Glutamatergic neuron (in vitro differentiated cells): Measurements from ENCODE around the gene FIGN. TPM values are rescaled to one million over a fixed set of nuclear protein-coding genes. Genes with fewer than 3 reads are reported as not detected.

ENCODE experiments used
- DNase-seq: peaks from one replicate; pipeline ENCODE4 v3.0.0; 2022
- H3K27ac Mint-ChIP-seq: one replicate; pipeline ENCODE4 v1.8.0; 2020; ENCODE audit warnings: mild to moderate bottlenecking, mixed read lengths, inconsistent platforms; ENCODE audit not compliant: unreplicated experiment
- H3K27me3 Mint-ChIP-seq: one replicate; pipeline ENCODE4 v1.8.0; 2020; ENCODE audit warnings: mild to moderate bottlenecking, moderate library complexity, mixed read lengths, inconsistent platforms; ENCODE audit not compliant: unreplicated experiment
- H3K36me3 Mint-ChIP-seq: one replicate; pipeline ENCODE4 v1.8.0; 2020; ENCODE audit warnings: mild to moderate bottlenecking, mixed read lengths, inconsistent platforms; ENCODE audit not compliant: unreplicated experiment
- H3K4me1 Mint-ChIP-seq: one replicate; pipeline ENCODE4 v1.8.0; 2020; ENCODE audit warnings: mild to moderate bottlenecking, low read depth, mixed read lengths, inconsistent platforms; ENCODE audit not compliant: unreplicated experiment
- H3K4me3 Mint-ChIP-seq: one replicate; pipeline ENCODE4 v1.8.0; 2020; ENCODE audit warnings: mild to moderate bottlenecking, mixed read lengths, inconsistent platforms; ENCODE audit not compliant: unreplicated experiment
- H3K9me3 Mint-ChIP-seq: one replicate; pipeline ENCODE4 v1.8.0; 2020; ENCODE audit warnings: mild to moderate bottlenecking, moderate library complexity, mixed read lengths, inconsistent platforms; ENCODE audit not compliant: unreplicated experiment
- CTCF ChIP-seq: fragments of 200-600 bp; sonication (generic); IDR thresholded peaks from one replicate; pipeline ENCODE4 v1.5.0; 2021; ENCODE audit not compliant: partially characterized antibody, unreplicated experiment
- total RNA-seq: library from RNA; stranded (reverse); fragmentation: NEBNext Ultra II Directional; extraction: Animal tissue kit (Norgen Biotek cat#: 25700); gene quantifications from one replicate; pipeline ENCODE4 v1.2.1, GENCODE V29; 2021; ENCODE audit not compliant: unreplicated experiment

The FIGN gene
- total RNA-seq, 1 donor from 2014 or later = 12.4 TPM

- TF ChIP-seq CTCF = no peak
- Mint-ChIP-seq H3K4me3 (no peak overlapping the region), H3K27me3 (no peaks in the 10 kb centered on the region), H3K4me1 (peaks cover 12% of the 10 kb centered on the region), H3K27ac (peak overlapping the region; percentile 45), H3K9me3 (no peaks in the 10 kb centered on the region), H3K36me3 (no peaks in the 10 kb centered on the region)
- DNase-seq = no peak
These were observed 141.8 kb downstream of the FIGN start for GRCh38 chr2:163593982-163594381.

- no peak for TF ChIP-seq CTCF
- Mint-ChIP-seq H3K4me1 (peaks cover 12% of the 10 kb centered on the region), H3K27me3 (no peaks in the 10 kb centered on the region), H3K9me3 (no peaks in the 10 kb centered on the region), H3K27ac (no peak overlapping the region), H3K4me3 (no peak overlapping the region), H3K36me3 (no peaks in the 10 kb centered on the region)
- DNase-seq = no peak
These were observed 142.7 kb downstream of the FIGN start for GRCh38 chr2:163592954-163593622.

GRCh38 chr2:163591461-163591860 is 144.3 kb downstream of the FIGN start:
- H3K4me1 Mint-ChIP-seq = peaks cover 12% of the 10 kb centered on the region
- no peak for TF ChIP-seq CTCF

GRCh38 chr2:163580757-163581156 is 155.1 kb downstream of the FIGN start:
- no peaks in the 10 kb centered on the region for H3K36me3 Mint-ChIP-seq
- no peak for TF ChIP-seq CTCF
- no peak for DNase-seq
- no peaks in the 10 kb centered on the region for H3K4me1 Mint-ChIP-seq
- no peak overlapping the region for H3K4me3 Mint-ChIP-seq
- no peaks in the 10 kb centered on the region for H3K27me3 Mint-ChIP-seq
- no peak overlapping the region for H3K27ac Mint-ChIP-seq
- peaks cover under 1% of the 10 kb centered on the region for H3K9me3 Mint-ChIP-seq

More at GRCh38 chr2:163591461-163591860, 144.3 kb downstream of the FIGN start:
- Mint-ChIP-seq H3K27ac (no peak overlapping the region), H3K9me3 (no peaks in the 10 kb centered on the region), H3K36me3 (no peaks in the 10 kb centered on the region), H3K4me3 (no peak overlapping the region), H3K27me3 (no peaks in the 10 kb centered on the region)
- DNase-seq = no peak

- no peaks in the 10 kb centered on the region for H3K4me1 Mint-ChIP-seq
- no peak overlapping the region for H3K4me3 Mint-ChIP-seq
- no peaks in the 10 kb centered on the region for H3K27me3 Mint-ChIP-seq
- TF ChIP-seq CTCF = no peak
- no peak overlapping the region for H3K27ac Mint-ChIP-seq
- no peak for DNase-seq
- no peaks in the 10 kb centered on the region for H3K36me3 Mint-ChIP-seq
- no peaks in the 10 kb centered on the region for H3K9me3 Mint-ChIP-seq
These were observed 161.5 kb downstream of the FIGN start for GRCh38 chr2:163574309-163574708.
